SIG-M5 (cell line): Measurements from ENCODE around the gene ZNF724.

Experiments
- DNase-seq: peaks from one replicate; lab custom pipeline; 2025; lab: John Stamatoyannopoulos, UW

The ZNF724 gene

GRCh38 chr19:23241419-23241818 is 8.8 kb downstream of the ZNF724 start:
- no peak for DNase-seq

GRCh38 chr19:23222998-23223652 is 27.1 kb downstream of the ZNF724 start:
- no peak for DNase-seq

- no peak for DNase-seq
Observed at GRCh38 chr19:23203841-23204344, 46.3 kb downstream of the ZNF724 start.

GRCh38 chr19:23190341-23190740 is 59.9 kb downstream of the ZNF724 start:
- no peak for DNase-seq

GRCh38 chr19:23183251-23183650 is 66.9 kb downstream of the ZNF724 start:
- no peak for DNase-seq
